ENCODE results near the gene ARHGEF40.

The ARHGEF40 gene

GRCh38 chr14:21054768-21055145, 15.3 kb upstream of the ARHGEF40 start:
- Histone ChIP-seq H3K4me2 (ENCODE audit: low read depth, low read length, poor library complexity, severe bottlenecking) (no peak overlapping the region), H3K27ac (ENCODE audit: low read depth, low read length) (no peak overlapping the region), H3K36me3 (ENCODE audit: low read length) (no peaks in the 10 kb centered on the region), H3K9me3 (ENCODE audit: insufficient read depth, low read length) (no peaks in the 10 kb centered on the region), H4K20me1 (ENCODE audit: low read depth, low read length) (no peaks in the 10 kb centered on the region), H3K27me3 (ENCODE audit: low read length) (no peaks in the 10 kb centered on the region), H2AFZ (ENCODE audit: low read depth, low read length, severe bottlenecking) (no peak overlapping the region), H3K9me2 (replicated peaks; ENCODE audit: insufficient read depth, low read length) (no peaks in the 10 kb centered on the region), H3K9ac (ENCODE audit: low read length) (no peak overlapping the region), H3K79me2 (ENCODE audit: insufficient read depth, low read length) (no peaks in the 10 kb centered on the region), H3F3A (ENCODE audit: insufficient read depth) (no peaks in the 10 kb centered on the region), H3K4me3 (ENCODE audit: insufficient read depth, low read length, poor library complexity, severe bottlenecking) (no peak overlapping the region)
- TF ChIP-seq CTCF (IDR thresholded peaks at IDR 0.05; ENCODE audit: insufficient read depth, low read length, poor library complexity, severe bottlenecking) (no peak), EZH2phosphoT487 (conservative IDR thresholded peaks at IDR 0.05; ENCODE audit: low read length) (no peak)

GRCh38 chr14:21055432-21056117, 14.5 kb upstream of the ARHGEF40 start:
- Histone ChIP-seq H3K9me2 (replicated peaks; ENCODE audit: insufficient read depth, low read length) (no peaks in the 10 kb centered on the region), H2AFZ (ENCODE audit: low read depth, low read length, severe bottlenecking) (no peak overlapping the region), H3F3A (ENCODE audit: insufficient read depth) (no peaks in the 10 kb centered on the region), H3K9ac (ENCODE audit: low read length) (no peak overlapping the region), H3K27me3 (ENCODE audit: low read length) (no peaks in the 10 kb centered on the region), H3K79me2 (ENCODE audit: insufficient read depth, low read length) (no peaks in the 10 kb centered on the region), H3K36me3 (ENCODE audit: low read length) (no peaks in the 10 kb centered on the region), H4K20me1 (ENCODE audit: low read depth, low read length) (no peaks in the 10 kb centered on the region), H3K9me3 (ENCODE audit: insufficient read depth, low read length) (no peaks in the 10 kb centered on the region), H3K4me2 (ENCODE audit: low read depth, low read length, poor library complexity, severe bottlenecking) (no peak overlapping the region), H3K4me3 (ENCODE audit: insufficient read depth, low read length, poor library complexity, severe bottlenecking) (no peak overlapping the region), H3K27ac (ENCODE audit: low read depth, low read length) (no peak overlapping the region)
- TF ChIP-seq CTCF (IDR thresholded peaks at IDR 0.05; ENCODE audit: insufficient read depth, low read length, poor library complexity, severe bottlenecking): no peak
- TF ChIP-seq EZH2phosphoT487 (conservative IDR thresholded peaks at IDR 0.05; ENCODE audit: low read length): no peak

- H3K27ac ChIP-seq (ENCODE audit: low read depth, low read length): no peak overlapping the region
- no peaks in the 10 kb centered on the region for H3K27me3 ChIP-seq (ENCODE audit: low read length)
- no peak overlapping the region for H3K4me3 ChIP-seq (ENCODE audit: insufficient read depth, low read length, poor library complexity, severe bottlenecking)
- no peaks in the 10 kb centered on the region for H3K9me2 ChIP-seq (replicated peaks; ENCODE audit: insufficient read depth, low read length)
- no peaks in the 10 kb centered on the region for H3K36me3 ChIP-seq (ENCODE audit: low read length)
- H3K79me2 ChIP-seq (ENCODE audit: insufficient read depth, low read length): no peaks in the 10 kb centered on the region
- H3K9me3 ChIP-seq (ENCODE audit: insufficient read depth, low read length): no peaks in the 10 kb centered on the region
- no peak for TF ChIP-seq EZH2phosphoT487 (conservative IDR thresholded peaks at IDR 0.05; ENCODE audit: low read length)
- TF ChIP-seq CTCF (IDR thresholded peaks at IDR 0.05; ENCODE audit: insufficient read depth, low read length, poor library complexity, severe bottlenecking): no peak
- H3F3A ChIP-seq (ENCODE audit: insufficient read depth): no peaks in the 10 kb centered on the region
- H4K20me1 ChIP-seq (ENCODE audit: low read depth, low read length): no peaks in the 10 kb centered on the region
- no peak overlapping the region for H3K4me2 ChIP-seq (ENCODE audit: low read depth, low read length, poor library complexity, severe bottlenecking)
- H2AFZ ChIP-seq (ENCODE audit: low read depth, low read length, severe bottlenecking): no peak overlapping the region
- no peak overlapping the region for H3K9ac ChIP-seq (ENCODE audit: low read length)
Measured at GRCh38 chr14:21056520-21057163, 13.5 kb upstream of the ARHGEF40 start.
